Panc1 (cell line): ENCODE data around the gene ABCA1. TPM values are rescaled to one million over a fixed set of nuclear protein-coding genes. Genes with fewer than 3 reads are reported as not detected.

Experiments
- ATAC-seq: fragments of 200-7000 bp; cut with Tn5 transposase; 2 replicates; pipeline ENCODE4 v1.9.1; 2020; ENCODE audit warnings: mild to moderate bottlenecking, moderate library complexity
- BruUV-seq: library from RNA; stranded (reverse); fragments of 400-500 nt; replicated peaks from 2 replicates; lab custom pipeline; 2021; lab: Mats Ljungman, UMichigan
- CTCF ChIA-PET: fragments of 300-600 bp; sonication (Branson Sonifier 250); formaldehyde crosslinking; loops from one replicate; lab custom pipeline; 2022; ENCODE audit warnings: antibody characterized with exemption; lab: Charles Lee
- POLR2A ChIA-PET: fragments of 300-600 bp; sonication (Branson Sonifier 250); formaldehyde crosslinking; loops from one replicate; lab custom pipeline; 2022; ENCODE audit warnings: antibody characterized with exemption; lab: Charles Lee
- DNase-seq: peaks from one replicate; pipeline ENCODE4 v3.0.0-alpha.2; 2010; ENCODE audit warnings: low read depth, low spot score
- H3K27ac ChIP-seq: 2 replicates; pipeline ENCODE4 v1.5.1; 2011; ENCODE audit warnings: mild to moderate bottlenecking, low read length, inconsistent platforms
- H3K27me3 ChIP-seq: fragments of 200-500 bp; sonication (Bioruptor generic); 2 replicates; pipeline ENCODE4 v1.6.0; 2014; ENCODE audit warnings: low read length, inconsistent platforms; ENCODE audit not compliant: control insufficient read depth, insufficient read depth
- H3K36me3 ChIP-seq: fragments of 200-500 bp; sonication (Bioruptor generic); 2 replicates; pipeline ENCODE4 v1.5.1; 2014; ENCODE audit warnings: inconsistent platforms, mild to moderate bottlenecking, low read length, moderate library complexity; ENCODE audit not compliant: control insufficient read depth, insufficient read depth
- H3K4me1 ChIP-seq: 2 replicates; pipeline ENCODE4 v1.5.1; 2011; ENCODE audit warnings: inconsistent platforms, mild to moderate bottlenecking, low read length, moderate library complexity; ENCODE audit not compliant: control insufficient read depth, insufficient read depth
- H3K4me3 ChIP-seq, 2 experiments: 2 replicates each; pipeline ENCODE4 v1.5.1; 2011 to 2012; ENCODE audit warnings: low read depth in 2 of 2, low read length in 2 of 2, mild to moderate bottlenecking in 2 of 2, inconsistent platforms in 1 of 2, moderate library complexity in 1 of 2
- H3K9me3 ChIP-seq: fragments of 200-500 bp; sonication (Bioruptor generic); 2 replicates; pipeline ENCODE4 v1.5.1; 2014; ENCODE audit warnings: low read depth, mild to moderate bottlenecking, inconsistent platforms, low read length, moderate library complexity; ENCODE audit not compliant: control insufficient read depth, insufficient read depth
- POLR2AphosphoS5 ChIP-seq: IDR thresholded peaks from 2 replicates; pipeline ENCODE4 v1.6.1; 2012; ENCODE audit warnings: mild to moderate bottlenecking, low read depth, low read length, moderate library complexity
- REST ChIP-seq, 2 experiments: IDR thresholded peaks; 2 replicates each; pipeline ENCODE4 v1.6.1; 2011 to 2012; ENCODE audit warnings: low read depth in 2 of 2, control low read depth in 1 of 2, low read length in 1 of 2, mild to moderate bottlenecking in 1 of 2, moderate library complexity in 1 of 2; ENCODE audit not compliant: insufficient read depth in 1 of 2
- SIN3A ChIP-seq: IDR thresholded peaks from 2 replicates; pipeline ENCODE4 v1.6.1; 2012; ENCODE audit warnings: low read depth, mild to moderate bottlenecking, low read length, moderate library complexity, borderline replicate concordance; ENCODE audit not compliant: insufficient read depth
- TCF7L2 ChIP-seq: IDR thresholded peaks from 2 replicates; pipeline ENCODE4 v1.6.1; 2011; ENCODE audit warnings: mild to moderate bottlenecking, low read depth, low read length, inconsistent platforms
- in situ Hi-C: cut with HindIII; loops from 2 replicates; pipeline ENCODE4 v1.10.0; 2016; ENCODE audit warnings: low sequenced_read_pairs, low pct_unique_long_range_greater_than_20kb
- intact Hi-C: fragments of 100-400 bp; cut with micrococcal nuclease; formaldehyde crosslinking; loops from one replicate; pipeline ENCODE4 v1.10.0; 2022; ENCODE audit not compliant: unreplicated experiment
- total RNA-seq: library from RNA; stranded (reverse); gene quantifications from one replicate; pipeline ENCODE4 v1.2.1, GENCODE V29; 2021; ENCODE audit not compliant: unreplicated experiment
- TF ChIP-seq, protein P1 (sequence below): fragments of 450-650 bp; IDR thresholded peaks from 2 replicates; pipeline ENCODE4 v1.5.1; 2017; ENCODE audit warnings: mild to moderate bottlenecking

Gene ABCA1
- total RNA-seq, 1 experiment from 2014 or later, result 2.6 TPM

DNA sequence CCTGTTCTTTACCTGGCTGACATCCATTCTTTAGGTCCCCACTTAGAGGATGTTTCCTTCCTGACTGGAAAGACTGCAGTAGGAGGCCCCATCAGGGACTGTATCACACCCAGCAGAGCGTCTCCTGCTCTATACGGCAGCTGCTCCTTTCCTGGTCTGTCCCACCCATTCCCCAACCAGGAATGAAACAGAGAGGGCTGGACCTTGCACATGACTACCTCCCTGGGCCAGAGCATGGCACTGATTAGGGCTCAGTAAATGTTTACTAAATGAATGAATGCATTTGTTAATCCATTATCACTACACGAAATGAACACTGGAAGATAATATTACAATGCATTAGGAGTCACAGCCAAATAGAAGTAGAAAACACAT is 76.4 kb downstream of the ABCA1 start:
- no peaks in the 10 kb centered on the region for H3K36me3 ChIP-seq
- H3K27me3 ChIP-seq, result no peaks in the 10 kb centered on the region
- TF ChIP-seq TCF7L2 (no peak), REST (IDR thresholded peaks at IDR 0.05; ENCODE audit: insufficient read depth in 1 of 2, low read depth in 2 of 2, low read length in 1 of 2) (no peak), POLR2AphosphoS5 (no peak), SIN3A (no peak)
- TF ChIP-seq, protein P1, sequence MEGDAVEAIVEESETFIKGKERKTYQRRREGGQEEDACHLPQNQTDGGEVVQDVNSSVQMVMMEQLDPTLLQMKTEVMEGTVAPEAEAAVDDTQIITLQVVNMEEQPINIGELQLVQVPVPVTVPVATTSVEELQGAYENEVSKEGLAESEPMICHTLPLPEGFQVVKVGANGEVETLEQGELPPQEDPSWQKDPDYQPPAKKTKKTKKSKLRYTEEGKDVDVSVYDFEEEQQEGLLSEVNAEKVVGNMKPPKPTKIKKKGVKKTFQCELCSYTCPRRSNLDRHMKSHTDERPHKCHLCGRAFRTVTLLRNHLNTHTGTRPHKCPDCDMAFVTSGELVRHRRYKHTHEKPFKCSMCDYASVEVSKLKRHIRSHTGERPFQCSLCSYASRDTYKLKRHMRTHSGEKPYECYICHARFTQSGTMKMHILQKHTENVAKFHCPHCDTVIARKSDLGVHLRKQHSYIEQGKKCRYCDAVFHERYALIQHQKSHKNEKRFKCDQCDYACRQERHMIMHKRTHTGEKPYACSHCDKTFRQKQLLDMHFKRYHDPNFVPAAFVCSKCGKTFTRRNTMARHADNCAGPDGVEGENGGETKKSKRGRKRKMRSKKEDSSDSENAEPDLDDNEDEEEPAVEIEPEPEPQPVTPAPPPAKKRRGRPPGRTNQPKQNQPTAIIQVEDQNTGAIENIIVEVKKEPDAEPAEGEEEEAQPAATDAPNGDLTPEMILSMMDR, result no peak
- in situ Hi-C loops, result no loop called here
- BruUV-seq, result no TSS peak
- DNase-seq (no peak), ATAC-seq (no peak)
- no peak overlapping the region for H3K27ac ChIP-seq
- CTCF ChIA-PET, result no interaction called here
- intact Hi-C loops, result no loop called here
- POLR2A ChIA-PET, result no interaction called here
- H3K4me1 ChIP-seq, result 0 out of 2 replicates have a peak, but pooled peaks cover under 1% of the 10 kb centered on the region
- H3K4me3 ChIP-seq, result no peak overlapping the region
- no peaks in the 10 kb centered on the region for H3K9me3 ChIP-seq

- intact Hi-C loops, result no loop called here
- no peak overlapping the region for H3K4me3 ChIP-seq
- TF ChIP-seq TCF7L2, result no peak
- no peaks in the 10 kb centered on the region for H3K27me3 ChIP-seq
- no peak overlapping the region for H3K27ac ChIP-seq
- H3K9me3 ChIP-seq, result no peaks in the 10 kb centered on the region
- in situ Hi-C loops, result no loop called here
- BruUV-seq, result no TSS peak
- DNase-seq (no peak), ATAC-seq (no peak)
- ChIA-PET CTCF (no interaction called here), POLR2A (no interaction called here)
- no peaks in the 10 kb centered on the region for H3K36me3 ChIP-seq
- H3K4me1 ChIP-seq, result no peaks in the 10 kb centered on the region
Observed at GRCh38 chr9:104850786-104851545, 77.0 kb downstream of the ABCA1 start.

GRCh38 chr9:104849023-104849422 is 78.9 kb downstream of the ABCA1 start:
- H3K27ac ChIP-seq, result no peak overlapping the region
- TF ChIP-seq REST (IDR thresholded peaks at IDR 0.05; ENCODE audit: insufficient read depth in 1 of 2, low read depth in 2 of 2, low read length in 1 of 2) (no peak), POLR2AphosphoS5 (no peak), TCF7L2 (no peak)
- POLR2A ChIA-PET, result no interaction called here
- intact Hi-C loops, result no loop called here
- in situ Hi-C loops, result no loop called here
- CTCF ChIA-PET, result no interaction called here
- DNase-seq (no peak), ATAC-seq (no peak)
- no peaks in the 10 kb centered on the region for H3K9me3 ChIP-seq
- BruUV-seq, result no TSS peak
- no peaks in the 10 kb centered on the region for H3K27me3 ChIP-seq
- H3K4me1 ChIP-seq, result no peaks in the 10 kb centered on the region
- H3K4me3 ChIP-seq, result no peak overlapping the region
- no peaks in the 10 kb centered on the region for H3K36me3 ChIP-seq
